ENCODE results near the gene SLC27A5.

The SLC27A5 gene

GRCh38 chr19:58475714-58476497 is 35.9 kb downstream of the SLC27A5 start, which contains the start of gene ZNF446 (continued):
- TF ChIP-seq ELK4 (IDR thresholded peaks at IDR 0.05; ENCODE audit: borderline replicate concordance, low read depth, low read length) (no peak), SETDB1 (IDR thresholded peaks at IDR 0.05; ENCODE audit: insufficient read length, low read length) (no peak), ZNF26 (tag by site-specific recombination; IDR thresholded peaks at IDR 0.05) (no peak), AEBP2 (tag by site-specific recombination; IDR thresholded peaks at IDR 0.05; ENCODE audit: borderline replicate concordance) (no peak), ZSCAN30 (tag by site-specific recombination; IDR thresholded peaks at IDR 0.05) (peak; percentile 30; the same call in 1 of the 2 replicates), ZFP69B (tag by site-specific recombination; IDR thresholded peaks at IDR 0.05) (no peak), ZNF571 (tag by site-specific recombination; IDR thresholded peaks at IDR 0.05) (no peak), GLI2 (tag by site-specific recombination; IDR thresholded peaks at IDR 0.05; ENCODE audit: borderline replicate concordance, low read depth) (no peak), ZNF354C (tag by site-specific recombination; IDR thresholded peaks at IDR 0.05; ENCODE audit: borderline replicate concordance, low read depth) (no peak), ZNF791 (tag by site-specific recombination; IDR thresholded peaks at IDR 0.05) (no peak), ZSCAN5A (tag by site-specific recombination; IDR thresholded peaks at IDR 0.05) (no peak), ZNF473 (tag by site-specific recombination; IDR thresholded peaks at IDR 0.05) (no peak), ZNF404 (tag by site-specific recombination; IDR thresholded peaks at IDR 0.05) (no peak)

- H3K36me3 ChIP-seq (ENCODE audit: control insufficient read depth in 2 of 2, insufficient read depth in 1 of 2, low read length in 2 of 2): peaks cover 13 to 59% of the 10 kb centered on the region in 2 experiments
- H3K4me1 ChIP-seq (ENCODE audit: control insufficient read depth, insufficient read depth, low read length): peaks cover 7% of the 10 kb centered on the region; the same call in 1 of the 2 replicates
- H3K27ac ChIP-seq (ENCODE audit: extremely low read depth, low read depth, low read length): peak overlapping the region; percentile 69
- ChIA-PET POLR2A (interaction anchor here (1.0 to 2.5 kb wide), 12 partner anchors 8 to 247 kb away, joined by 3 to 11 read pairs (median 4); partner anchors contain the start of genes TRIM28, ZBTB45, ZNF324 and ZNF324B), CTCF (interaction anchor here (1.1 to 2.2 kb wide), 2 partner anchors 44 to 72 kb away, joined by 6 to 8 read pairs; partner anchors contain the start of gene ZBTB45)
- TF ChIP-seq ZNF488 (tag by site-specific recombination; IDR thresholded peaks at IDR 0.05) (no peak), ZFP3 (tag by site-specific recombination; IDR thresholded peaks at IDR 0.05; ENCODE audit: low read depth) (no peak), PBX3 (CRISPR knock-in tag; IDR thresholded peaks at IDR 0.05) (0 out of 2 replicates have a peak, but pooled peaks have one; percentile 13), ZNF280D (tag by site-specific recombination; IDR thresholded peaks at IDR 0.05) (no peak), ZNF239 (tag by site-specific recombination; IDR thresholded peaks at IDR 0.05) (no peak), FEZF1 (tag by site-specific recombination; IDR thresholded peaks at IDR 0.05) (0 out of 2 replicates have a peak, but pooled peaks have one; percentile 38)
- H3K4me3 ChIP-seq (ENCODE audit: low read depth, low read length): peak overlapping the region; percentile 75
- H3K9me3 ChIP-seq (ENCODE audit: control insufficient read depth, insufficient read depth, low read depth, low read length): no peaks in the 10 kb centered on the region
These were observed 36.6 kb downstream of the SLC27A5 start for GRCh38 chr19:58474997-58475713.
